ENCODE results near the gene HIVEP1. TPM values are rescaled to one million over a fixed set of nuclear protein-coding genes. Genes with fewer than 3 reads are reported as not detected.

HIVEP1 gene
- total RNA-seq, 1 donor from 2014 or later: 37.4 TPM

GRCh38 chr6:12078014-12078413, 65.9 kb downstream of the HIVEP1 start:
- DNase-seq (ENCODE audit: extremely low spot score, unreplicated experiment): no peak
- H3K36me3 Mint-ChIP-seq: peaks cover 14% of the 10 kb centered on the region
- no peak overlapping the region for H3K4me3 Mint-ChIP-seq
- no peaks in the 10 kb centered on the region for H3K27me3 Mint-ChIP-seq
- TF ChIP-seq CTCF (conservative IDR thresholded peaks at IDR 0.05): no peak
- no peaks in the 10 kb centered on the region for H3K9me3 Mint-ChIP-seq
- peaks cover 17% of the 10 kb centered on the region for H3K4me1 Mint-ChIP-seq (ENCODE audit: unreplicated experiment)
- H3K27ac Mint-ChIP-seq: no peak overlapping the region

GRCh38 chr6:12081771-12082170, 69.7 kb downstream of the HIVEP1 start:
- TF ChIP-seq CTCF (conservative IDR thresholded peaks at IDR 0.05): no peak
- Mint-ChIP-seq H3K4me1 (ENCODE audit: unreplicated experiment) (peaks cover 33% of the 10 kb centered on the region), H3K9me3 (no peaks in the 10 kb centered on the region), H3K27ac (no peak overlapping the region), H3K4me3 (no peak overlapping the region), H3K27me3 (no peaks in the 10 kb centered on the region), H3K36me3 (peaks cover 10% of the 10 kb centered on the region)
- no peak for DNase-seq (ENCODE audit: extremely low spot score, unreplicated experiment)

GRCh38 chr6:12082368-12082767, 70.3 kb downstream of the HIVEP1 start:
- no peak for TF ChIP-seq CTCF (conservative IDR thresholded peaks at IDR 0.05)
- Mint-ChIP-seq H3K4me3 (no peak overlapping the region), H3K36me3 (peaks cover 10% of the 10 kb centered on the region), H3K27me3 (no peaks in the 10 kb centered on the region), H3K4me1 (ENCODE audit: unreplicated experiment) (peaks cover 33% of the 10 kb centered on the region), H3K27ac (no peak overlapping the region), H3K9me3 (no peaks in the 10 kb centered on the region)
- no peak for DNase-seq (ENCODE audit: extremely low spot score, unreplicated experiment)

GRCh38 chr6:12083302-12083701, 71.2 kb downstream of the HIVEP1 start:
- H3K4me1 Mint-ChIP-seq (ENCODE audit: unreplicated experiment): peaks cover 33% of the 10 kb centered on the region
- H3K4me3 Mint-ChIP-seq: no peak overlapping the region
- H3K9me3 Mint-ChIP-seq: no peaks in the 10 kb centered on the region
- no peaks in the 10 kb centered on the region for H3K27me3 Mint-ChIP-seq
- TF ChIP-seq CTCF (conservative IDR thresholded peaks at IDR 0.05): no peak
- peaks cover 5% of the 10 kb centered on the region for H3K36me3 Mint-ChIP-seq
- H3K27ac Mint-ChIP-seq: no peak overlapping the region
- no peak for DNase-seq (ENCODE audit: extremely low spot score, unreplicated experiment)

GRCh38 chr6:12083763-12084162, 71.7 kb downstream of the HIVEP1 start:
- Mint-ChIP-seq H3K27me3 (no peaks in the 10 kb centered on the region), H3K4me3 (no peak overlapping the region), H3K9me3 (no peaks in the 10 kb centered on the region), H3K27ac (no peak overlapping the region), H3K4me1 (ENCODE audit: unreplicated experiment) (peaks cover 33% of the 10 kb centered on the region), H3K36me3 (peaks cover 5% of the 10 kb centered on the region)
- no peak for DNase-seq (ENCODE audit: extremely low spot score, unreplicated experiment)
- peak; percentile 39 for TF ChIP-seq CTCF (conservative IDR thresholded peaks at IDR 0.05)

- Mint-ChIP-seq H3K4me3 (no peak overlapping the region), H3K9me3 (no peaks in the 10 kb centered on the region), H3K4me1 (ENCODE audit: unreplicated experiment) (peaks cover 33% of the 10 kb centered on the region), H3K27me3 (no peaks in the 10 kb centered on the region), H3K36me3 (peaks cover 5% of the 10 kb centered on the region), H3K27ac (no peak overlapping the region)
- no peak for TF ChIP-seq CTCF (conservative IDR thresholded peaks at IDR 0.05)
- no peak for DNase-seq (ENCODE audit: extremely low spot score, unreplicated experiment)
Observed at GRCh38 chr6:12084681-12085080, 72.6 kb downstream of the HIVEP1 start.
